ENCODE measurements around the gene VPS51.

GRCh38 chr11:65115361-65116082 is 19.5 kb downstream of the VPS51 start:
- TF ChIP-seq CTCF (IDR thresholded peaks at IDR 0.05) = no peak
- TF ChIP-seq POLR2A (IDR thresholded peaks at IDR 0.05) = no peak

All from esophagus squamous epithelium (tissue), 4 donors.